OCI-LY7 (cell line): ENCODE data around the gene CCT6A.

Experiments used
- CTCF ChIP-seq: fragments of 200-600 bp; sonication (generic); conservative IDR thresholded peaks from 2 replicates; pipeline ENCODE4 v1.5.1; 2014; ENCODE audit warnings: mild to moderate bottlenecking, antibody characterized with exemption, low read length, moderate library complexity, mixed read lengths
- EZH2phosphoT487 ChIP-seq: fragments of 200-600 bp; sonication (generic); IDR thresholded peaks from 2 replicates; pipeline ENCODE4 v1.6.1; 2018; ENCODE audit warnings: low read depth, borderline replicate concordance, mild to moderate bottlenecking, mixed run types, antibody characterized with exemption, low read length, moderate library complexity, mixed read lengths

GRCh38 chr7:56081626-56082340 lies 30.2 kb downstream of the CCT6A start:
- TF ChIP-seq CTCF (no peak), EZH2phosphoT487 (no peak)
